Forelimb muscle (tissue), 1 donor: ENCODE results near the gene RXRA. TPM values are rescaled to one million over a fixed set of nuclear protein-coding genes. Genes with fewer than 3 reads are reported as not detected.
"Not testable (repeated sequence)": the region's sequence is repeated elsewhere in the genome, so short reads cannot be mapped to it uniquely, and the experiment has no call there.

Experiments used
- DNase-seq: peaks from one replicate; pipeline ENCODE4 v3.0.0-alpha.2; 2013; ENCODE audit warnings: low read depth
- polyA plus RNA-seq: library from polyadenylated mRNA; unstranded; fragments of 120-200 nt; gene quantifications from one replicate; pipeline ENCODE4 v1.2.1, GENCODE V29; 2013; ENCODE audit not compliant: insufficient read length

RXRA gene
- polyA plus RNA-seq, 1 donor: 28.9 TPM

DNA sequence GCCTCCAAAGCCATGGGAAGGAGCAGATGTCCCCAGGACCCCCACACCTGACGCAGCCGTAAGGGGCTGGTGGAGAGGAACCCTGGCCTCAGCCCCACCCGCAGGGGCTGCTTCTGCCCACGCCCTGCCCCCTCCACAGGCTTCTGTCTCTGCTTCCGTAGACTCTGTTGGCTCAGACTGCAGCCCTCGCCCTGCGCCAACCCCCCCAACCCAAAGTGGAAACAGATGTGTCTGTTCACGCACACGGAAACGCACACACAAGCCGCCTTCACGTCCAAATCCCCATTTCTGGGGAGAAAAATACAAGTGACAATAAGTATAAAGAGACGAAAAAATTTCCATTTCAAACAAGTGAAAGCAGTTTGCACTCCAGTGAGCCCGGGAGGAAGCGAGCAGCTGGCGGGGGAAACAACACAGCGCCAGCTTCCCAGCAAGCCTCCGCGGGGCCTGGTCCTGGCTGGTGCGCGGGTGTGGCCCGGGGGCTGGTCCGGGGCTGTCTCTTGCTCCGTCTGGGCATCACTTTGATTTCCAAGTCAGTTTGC lies 32.6 kb upstream of the RXRA start:
- DNase-seq: no peak

DNA sequence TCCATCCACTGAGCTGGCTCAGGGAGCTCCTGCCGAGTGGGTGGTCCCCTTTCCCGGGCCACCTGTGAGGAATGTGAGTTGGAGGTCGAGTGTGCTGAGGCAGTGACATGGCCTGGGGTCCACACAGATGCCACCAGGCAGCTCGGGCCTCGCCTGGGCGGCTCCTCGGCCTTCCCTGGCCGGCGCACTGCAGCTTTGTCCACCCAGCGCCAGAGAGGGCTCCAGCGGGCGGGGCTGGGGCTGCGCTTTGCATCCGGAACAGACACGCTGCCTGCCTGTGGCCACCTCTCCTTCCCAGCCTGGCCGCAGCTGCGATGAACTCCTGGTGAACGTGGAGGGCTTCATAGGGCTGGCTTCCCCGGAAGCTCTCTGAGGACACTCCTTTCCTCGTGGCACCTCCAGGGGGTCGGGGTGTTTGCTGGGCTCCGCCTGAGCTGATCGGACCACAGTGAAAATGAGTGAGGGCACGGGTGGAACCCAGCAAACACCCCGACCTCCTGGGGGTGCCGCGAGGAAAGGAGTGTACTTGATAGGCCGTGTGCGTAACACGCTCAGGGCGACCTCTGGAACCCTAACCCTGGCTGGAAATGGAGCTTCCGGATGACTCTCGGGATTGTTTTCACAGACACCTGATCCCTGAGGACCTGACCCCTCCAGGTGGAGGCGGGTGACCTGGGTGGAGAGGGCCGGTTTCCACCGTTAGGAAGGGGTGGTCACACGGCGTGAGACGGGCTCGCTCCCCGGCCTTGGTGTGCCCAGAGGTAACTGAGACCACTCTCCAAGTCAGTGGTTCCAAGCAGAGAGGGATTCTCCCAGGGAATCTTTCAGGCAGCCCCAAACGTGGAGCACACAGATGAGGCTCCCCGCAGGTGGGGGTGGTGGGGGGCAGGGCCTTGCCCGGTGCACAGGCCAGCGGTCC lies 31.8 kb upstream of the RXRA start:
- no peak for DNase-seq

DNA sequence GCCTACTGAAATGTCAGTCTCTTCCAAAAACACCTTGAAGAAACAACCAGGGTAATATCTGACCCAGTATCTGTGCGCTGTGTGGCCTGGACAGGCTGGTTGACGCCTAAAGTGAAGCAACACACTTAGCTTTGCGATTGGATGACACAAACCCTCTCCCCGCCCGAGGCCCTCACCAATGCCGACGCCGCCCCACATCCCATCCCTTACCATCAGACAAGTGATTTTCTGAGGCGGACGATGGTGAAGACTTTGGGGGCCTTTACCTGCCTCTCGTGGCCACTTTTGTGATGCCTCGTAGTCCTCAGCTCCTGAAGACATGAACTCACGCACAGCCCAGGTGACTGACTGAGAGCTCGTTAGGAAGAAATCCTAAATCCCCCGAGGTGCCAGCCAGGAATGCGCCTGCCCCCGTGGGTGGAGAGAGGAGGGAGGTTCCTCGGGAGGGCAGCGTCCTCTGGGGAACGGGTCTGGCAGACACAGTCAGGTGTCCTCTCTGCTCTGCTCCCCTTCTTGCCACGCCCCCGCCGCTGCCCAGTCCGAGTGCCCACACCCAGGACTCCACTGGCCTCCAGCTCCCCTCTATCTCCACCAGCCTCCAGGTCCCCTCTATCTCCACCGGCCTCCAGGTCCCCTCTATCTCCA lies 31.0 kb upstream of the RXRA start:
- DNase-seq: no peak

DNA sequence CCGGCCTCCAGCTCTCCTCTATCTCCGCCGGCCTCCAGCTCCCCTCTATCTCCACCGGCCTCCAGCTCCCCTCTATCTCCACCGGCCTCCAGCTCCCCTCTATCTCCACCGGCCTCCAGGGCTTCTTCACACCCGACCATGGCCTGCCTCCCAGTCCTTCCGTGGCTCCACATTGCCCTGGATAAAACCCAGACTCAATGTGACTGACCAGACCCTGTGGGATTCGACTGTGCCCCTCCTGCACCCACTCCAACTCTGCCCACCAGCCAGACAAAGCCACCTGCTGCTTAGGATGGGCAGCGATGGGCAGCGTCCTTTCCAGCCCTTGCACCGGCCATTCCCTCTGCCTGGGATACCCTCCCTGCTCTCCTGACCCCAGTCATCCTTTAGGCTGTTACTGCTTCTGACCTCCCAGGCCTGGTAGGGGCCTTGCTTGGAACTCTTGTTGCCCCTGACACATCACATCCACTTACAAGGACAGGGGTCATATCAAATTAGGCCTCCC lies 30.5 kb upstream of the RXRA start:
- no peak for DNase-seq

DNA sequence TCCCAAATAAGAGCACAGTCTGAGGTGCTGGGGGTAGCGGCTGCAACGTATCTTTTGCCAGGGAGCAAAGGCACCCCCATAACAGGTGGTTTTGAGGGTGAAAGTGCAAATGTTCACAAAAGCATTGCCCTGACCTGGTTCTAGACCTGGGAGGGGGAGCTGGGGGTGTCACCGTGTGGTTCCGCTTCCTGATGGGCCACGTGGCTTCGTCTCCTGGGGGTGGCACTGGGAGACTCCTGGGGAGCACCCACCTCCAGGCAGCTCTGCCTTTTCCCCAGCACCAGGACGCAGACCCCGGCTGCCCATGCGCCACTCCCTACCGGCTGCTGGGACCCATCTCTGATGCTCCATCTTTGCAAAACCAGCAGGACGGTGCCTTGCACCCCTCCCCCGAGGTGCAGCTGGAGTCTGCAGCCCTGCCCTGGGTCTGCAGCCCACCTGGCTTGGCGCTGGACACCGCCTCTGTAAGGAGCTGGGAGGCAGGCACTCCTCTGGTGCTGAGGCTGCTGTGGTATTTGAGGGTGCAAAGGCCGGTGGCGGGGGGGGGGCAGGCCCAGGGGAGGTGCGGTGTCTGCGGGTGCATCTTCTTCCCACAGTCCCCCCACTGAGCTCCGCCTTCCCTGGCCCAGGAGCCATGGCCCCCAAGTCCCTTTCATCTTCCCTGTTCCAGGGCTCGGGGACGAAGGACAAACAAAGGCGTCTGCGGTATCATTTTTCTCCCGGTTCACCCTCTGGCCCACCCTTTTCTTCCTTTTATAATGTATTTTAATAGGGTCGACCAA lies 29.8 kb upstream of the RXRA start:
- DNase-seq: no peak

DNA sequence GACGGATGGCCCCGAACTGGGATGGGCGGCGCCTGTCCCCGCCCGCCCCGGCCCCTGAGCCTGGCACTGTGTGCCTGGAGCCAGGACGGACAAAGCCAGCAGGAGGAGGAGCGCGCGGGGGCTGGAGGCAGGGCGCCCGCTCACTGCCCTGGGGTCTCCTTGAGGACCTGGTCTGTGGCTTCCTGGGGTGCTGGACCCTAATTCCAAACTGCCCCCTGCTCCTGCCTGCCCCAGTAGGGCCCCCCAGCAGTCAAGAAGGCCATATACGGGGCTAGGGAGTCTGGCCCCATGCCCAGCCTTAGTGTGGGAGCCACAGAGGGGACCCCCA lies 29.2 kb upstream of the RXRA start:
- DNase-seq: no peak

DNA sequence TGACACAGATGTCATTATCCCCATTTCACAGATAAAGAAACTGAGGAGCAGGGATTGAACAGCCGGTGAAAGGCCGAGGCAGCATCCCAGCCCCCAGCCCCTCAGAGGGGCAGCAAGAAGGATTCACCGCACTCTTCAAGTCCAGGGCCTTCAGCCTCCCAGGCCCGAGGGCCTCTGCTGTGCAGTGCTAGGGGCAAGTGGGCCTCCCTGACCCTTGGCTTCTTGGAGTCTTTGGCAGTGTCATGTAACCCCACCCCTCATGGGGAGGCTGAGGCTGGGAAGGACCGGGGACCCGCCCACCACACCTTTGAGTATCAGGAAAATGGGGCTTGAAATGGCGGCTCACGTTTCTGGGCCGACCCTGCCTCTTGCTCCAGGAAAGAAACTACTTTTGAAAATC lies 28.7 kb upstream of the RXRA start:
- DNase-seq: no peak

DNA sequence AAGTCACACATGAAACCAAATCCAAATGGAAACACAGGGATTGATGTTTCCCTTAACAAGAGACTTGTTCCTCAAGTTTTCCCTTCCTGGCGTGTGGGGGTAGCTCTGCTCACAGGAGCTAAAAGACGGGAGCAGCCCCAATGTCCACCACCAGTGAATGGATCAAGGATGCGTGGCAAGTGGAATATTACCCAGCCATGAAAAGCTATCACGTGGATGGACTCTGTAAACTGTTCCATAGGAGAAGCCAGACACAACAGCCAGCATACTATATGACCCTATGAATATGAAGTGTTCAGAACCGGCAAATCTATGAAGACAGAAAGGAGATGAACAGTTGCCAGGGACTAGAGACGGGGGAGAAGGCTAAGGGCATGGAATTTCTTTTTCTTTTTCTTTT lies 28.3 kb upstream of the RXRA start:
- DNase-seq: no peak

DNA sequence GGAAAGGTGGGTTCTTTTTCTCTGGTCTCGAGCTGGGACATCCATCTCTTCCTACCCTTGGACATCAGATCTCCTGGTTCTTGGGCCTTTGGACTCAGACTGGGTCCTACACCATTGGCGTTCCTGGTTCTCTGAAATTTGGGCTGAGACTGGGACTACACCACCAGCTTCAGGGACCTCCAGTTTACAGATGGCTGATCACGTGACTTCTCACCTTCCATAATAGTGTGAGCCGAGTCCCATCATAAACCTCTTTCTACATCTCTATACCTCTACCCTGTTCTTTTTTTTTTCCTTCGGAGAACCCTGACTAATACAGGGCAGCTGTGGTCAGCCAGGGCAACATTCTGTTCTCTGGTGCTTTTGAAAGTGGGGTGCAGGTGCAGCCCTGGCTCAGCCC lies 27.2 kb upstream of the RXRA start:
- DNase-seq: no peak

DNA sequence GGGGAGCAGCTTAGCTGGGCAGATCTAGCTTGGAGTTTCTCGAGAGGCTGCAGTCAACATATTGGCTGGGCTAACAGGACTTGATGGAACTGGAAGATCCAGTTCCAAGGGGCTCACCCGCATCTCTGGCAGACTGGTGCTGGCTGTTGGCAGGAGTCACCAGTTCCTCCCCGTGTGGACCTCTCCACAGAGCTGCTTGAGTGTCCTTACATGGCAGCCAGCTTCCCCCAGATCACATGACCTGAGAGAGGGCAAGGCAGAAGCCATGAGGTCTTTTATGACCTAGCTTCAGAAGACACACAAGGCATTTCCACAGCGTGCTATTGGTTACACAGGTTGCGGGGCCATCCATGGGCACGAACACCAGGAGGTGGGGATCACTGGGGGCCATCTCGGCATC lies 26.4 kb upstream of the RXRA start:
- no peak for DNase-seq

DNA sequence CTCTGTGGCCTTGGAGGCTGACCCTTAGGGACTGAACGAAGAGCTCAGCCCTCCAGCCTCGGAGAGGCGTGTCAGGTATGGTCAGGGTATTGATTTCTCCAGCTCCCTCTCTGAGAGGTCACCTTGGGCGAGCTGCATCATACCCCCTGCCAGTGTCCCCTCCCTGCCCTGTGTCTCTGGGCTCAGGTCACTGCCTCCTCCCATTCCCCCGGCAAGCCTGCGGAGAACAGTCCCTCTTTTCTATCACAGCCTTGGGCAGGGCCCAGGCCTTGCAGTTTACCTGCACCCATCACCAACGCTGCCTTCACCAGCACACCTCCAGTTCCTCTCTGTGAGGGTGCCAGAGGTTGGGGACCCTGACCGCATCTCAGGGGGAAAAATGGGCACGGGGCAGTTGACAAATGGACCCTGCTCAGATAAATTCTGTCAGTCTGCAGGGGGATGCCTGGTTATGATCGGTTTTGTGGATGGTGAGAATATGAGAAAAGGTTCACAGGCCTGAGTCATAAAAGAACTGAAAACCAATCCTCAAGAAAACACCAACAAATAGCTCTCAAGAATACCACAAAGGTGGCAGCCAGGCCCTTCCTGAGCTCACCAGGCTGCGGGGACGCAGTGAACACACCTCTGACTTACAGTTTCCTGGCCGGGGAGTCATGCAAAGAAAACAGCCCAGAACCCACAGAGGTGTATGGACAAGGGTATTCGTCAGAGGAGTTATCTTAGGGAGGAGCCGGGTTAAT lies 24.7 kb upstream of the RXRA start:
- no peak for DNase-seq

DNA sequence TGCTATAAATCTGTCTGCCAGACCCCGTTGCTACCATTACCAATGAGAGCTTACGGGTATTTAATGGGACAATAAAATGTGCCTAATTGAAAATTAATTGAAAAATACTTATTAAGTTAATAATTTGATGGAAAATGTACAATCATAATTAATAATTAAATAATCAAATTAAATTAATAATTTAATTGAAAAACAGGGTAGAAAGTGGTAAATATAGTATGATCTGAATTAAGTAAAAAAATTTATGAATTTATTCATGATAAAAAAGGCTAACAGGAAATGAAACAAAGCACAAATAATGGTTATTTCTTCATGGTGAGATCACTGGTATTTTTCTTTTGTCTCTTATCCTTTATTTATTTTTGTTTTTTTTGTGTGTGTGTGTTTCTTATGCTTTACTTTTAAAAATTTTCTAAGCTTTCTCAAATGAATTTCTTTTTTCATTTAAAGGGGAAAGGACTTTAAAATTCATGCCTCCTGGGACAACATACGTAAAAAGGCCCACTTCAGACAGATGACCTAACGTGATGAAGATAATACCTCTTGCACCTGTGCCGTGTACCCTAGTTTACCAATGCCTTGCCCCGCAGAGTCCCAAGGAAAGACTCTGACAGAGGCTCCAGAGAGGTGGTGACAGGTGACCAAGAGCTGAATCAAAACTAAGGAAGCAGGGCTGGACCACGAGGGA lies 24.0 kb upstream of the RXRA start:
- DNase-seq: no peak

DNA sequence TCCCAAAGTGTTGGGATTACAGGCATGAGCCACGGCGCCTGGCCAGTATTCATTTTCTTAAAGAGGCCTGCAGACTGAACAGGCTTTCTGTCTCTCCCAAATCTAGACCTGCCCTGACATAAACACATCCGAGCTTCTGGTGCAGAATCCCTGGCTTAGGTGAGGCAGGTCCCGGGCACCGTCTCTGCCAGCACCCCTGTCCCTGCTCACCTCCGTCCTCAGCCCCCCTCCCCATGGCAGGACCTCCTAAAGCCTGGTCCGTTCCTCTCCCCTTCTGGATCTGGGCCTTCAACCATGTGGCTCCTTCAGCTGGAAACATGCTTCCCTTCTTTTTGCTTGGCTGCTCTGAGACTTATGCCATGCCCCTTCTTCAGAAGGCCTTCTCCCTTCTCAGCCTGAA lies 22.7 kb upstream of the RXRA start:
- no peak for DNase-seq

DNA sequence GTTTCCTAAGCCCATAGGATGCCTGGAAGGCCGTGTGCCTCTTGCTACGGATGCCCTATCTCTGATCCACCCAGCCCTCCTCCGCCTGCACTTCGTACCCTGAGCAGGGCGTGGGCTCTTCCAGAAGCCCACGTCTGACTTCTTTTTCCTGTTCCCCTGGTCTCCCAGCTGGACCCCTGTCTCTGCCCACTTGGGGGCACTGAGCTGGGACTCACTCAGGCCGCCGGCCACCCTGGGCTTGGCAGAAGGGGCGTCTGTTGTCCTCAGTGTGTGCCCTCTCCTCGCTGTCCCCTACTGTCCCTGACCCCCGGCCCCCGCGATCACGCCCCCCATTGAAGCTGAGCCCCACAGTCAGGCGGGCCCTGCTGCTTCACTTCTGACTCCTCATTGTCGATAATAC lies 22.0 kb upstream of the RXRA start:
- no peak for DNase-seq

DNA sequence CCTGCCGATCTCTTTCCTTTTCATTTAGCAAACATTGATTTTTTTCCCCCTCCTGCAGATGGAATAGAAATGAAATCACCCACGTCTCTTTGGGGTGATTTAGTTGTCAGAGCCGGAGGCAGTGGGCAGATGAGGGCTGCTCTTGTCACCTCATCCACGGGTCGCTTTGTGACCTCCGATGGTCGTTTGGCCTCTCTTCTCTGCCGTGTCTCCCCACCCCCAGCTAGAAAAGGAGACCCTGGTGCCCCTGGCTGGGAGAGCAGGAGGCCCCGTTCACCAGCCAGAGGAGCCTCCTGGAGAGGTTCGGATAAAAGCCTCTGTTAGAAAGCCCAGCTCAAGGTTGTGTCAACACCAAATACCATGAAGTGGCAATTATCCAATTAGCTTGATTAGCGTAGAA lies 21.6 kb upstream of the RXRA start:
- no peak for DNase-seq

DNA sequence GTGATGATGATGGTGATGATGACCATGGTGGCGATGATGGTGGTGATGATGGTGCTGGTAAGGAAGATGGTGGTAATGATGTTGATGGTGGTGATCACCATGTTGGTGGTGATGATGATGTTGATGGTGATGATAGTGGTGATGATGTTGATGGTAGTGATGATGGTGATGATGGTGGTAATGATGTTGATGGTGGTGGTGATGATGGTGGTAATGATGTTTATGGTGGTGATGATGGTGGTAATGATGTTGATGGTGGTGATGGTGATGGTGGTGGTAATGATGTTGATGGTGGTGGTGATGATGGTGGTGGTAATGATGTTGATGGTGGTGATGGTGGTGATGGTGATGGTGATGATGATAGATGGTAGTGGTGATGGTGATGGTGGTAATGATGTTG lies 20.7 kb upstream of the RXRA start:
- DNase-seq: no peak

DNA sequence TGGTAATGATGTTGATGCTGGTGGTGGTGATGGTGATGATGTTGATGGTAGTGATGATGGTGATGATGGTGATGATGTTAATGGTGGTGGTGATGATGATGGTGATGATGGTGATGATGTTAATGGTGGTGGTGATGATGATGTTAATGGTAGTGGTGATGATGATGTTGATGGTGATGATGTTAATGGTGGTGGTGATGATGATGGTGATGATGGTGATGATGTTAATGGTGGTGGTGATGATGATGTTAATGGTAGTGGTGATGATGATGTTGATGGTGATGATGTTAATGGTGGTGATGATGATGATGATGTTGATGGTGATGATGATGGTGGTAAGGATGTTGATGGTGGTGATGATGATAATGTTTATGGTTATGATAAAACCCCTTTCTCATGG lies 20.2 kb upstream of the RXRA start:
- not testable (repeated sequence) for DNase-seq

DNA sequence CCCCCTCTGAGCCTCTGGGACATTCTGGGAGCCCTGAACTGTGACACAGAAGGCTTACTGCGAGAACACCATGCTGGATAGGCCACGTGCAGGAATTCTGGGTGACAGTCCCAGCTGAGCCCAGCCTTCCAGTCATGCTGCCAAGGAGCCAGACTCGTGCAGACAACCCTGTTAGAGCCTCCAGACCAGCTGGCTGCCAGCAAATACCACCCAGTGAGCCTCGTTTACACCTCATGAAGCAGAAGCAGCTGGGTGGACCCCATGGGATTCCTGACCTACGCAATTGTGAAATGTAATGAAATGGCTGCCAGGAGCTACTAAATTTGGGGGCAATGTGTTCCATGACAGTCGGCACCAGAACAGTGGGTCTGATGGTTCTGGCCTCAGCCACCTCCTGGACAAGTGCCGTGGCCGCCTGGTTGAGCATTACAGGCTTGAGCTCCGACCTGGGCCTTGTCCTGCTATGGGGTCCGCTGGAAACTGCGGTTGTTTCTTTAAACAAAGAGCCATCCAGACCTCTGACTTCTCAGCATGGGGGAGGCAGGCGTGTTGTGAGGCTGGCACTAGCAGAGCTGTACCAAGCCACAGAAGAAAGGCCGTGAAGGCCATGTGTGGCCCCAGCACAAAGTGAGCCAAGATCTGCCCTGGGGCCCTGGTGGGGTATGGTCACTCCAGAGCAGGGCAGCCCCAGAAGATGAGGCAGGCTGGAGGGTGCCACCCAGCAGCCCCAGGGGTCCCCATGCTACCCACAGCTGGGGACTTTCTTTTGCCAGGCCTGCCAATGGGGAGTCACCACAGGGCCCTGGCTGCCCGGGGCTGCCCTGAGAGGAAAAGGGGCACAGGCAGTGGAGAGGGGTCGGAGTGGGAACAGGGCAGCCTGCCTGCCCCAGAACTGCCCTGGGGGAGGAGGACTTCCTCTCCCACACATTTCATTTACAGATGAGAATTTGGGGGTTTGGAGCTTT lies 19.3 kb upstream of the RXRA start:
- no peak for DNase-seq
